IPS DF 4.7 (cell line): ENCODE data around the gene TNNC2.

Experiments used
- DNase-seq: peaks from one replicate; pipeline ENCODE4 v3.0.0-alpha.2; 2013; ENCODE audit warnings: low spot score; ENCODE audit errors: extremely low read depth

TNNC2 gene

GRCh38 chr20:45782890-45783289 is 44.2 kb downstream of the TNNC2 start:
- DNase-seq = no peak

GRCh38 chr20:45781391-45781931 is 45.7 kb downstream of the TNNC2 start:
- DNase-seq = no peak

- DNase-seq = no peak
Measured at GRCh38 chr20:45780159-45780558, 47.0 kb downstream of the TNNC2 start.

GRCh38 chr20:45779011-45779915 is 47.8 kb downstream of the TNNC2 start:
- no peak for DNase-seq

- no peak for DNase-seq
Measured at GRCh38 chr20:45776931-45777330, 50.2 kb downstream of the TNNC2 start.

GRCh38 chr20:45775411-45775810 is 51.7 kb downstream of the TNNC2 start:
- DNase-seq = no peak

GRCh38 chr20:45774945-45775344 is 52.2 kb downstream of the TNNC2 start:
- no peak for DNase-seq
